ENCODE results near the gene KCP.
"Not testable (repeated sequence)": the region's sequence is repeated elsewhere in the genome, so short reads cannot be mapped to it uniquely, and the experiment has no call there.

KCP gene

GRCh38 chr7:128922496-128923410, 12.2 kb upstream of the KCP start:
- DNase-seq (ENCODE audit: low read depth in 2 of 3, low spot score in 1 of 3) = no peak

DNA sequence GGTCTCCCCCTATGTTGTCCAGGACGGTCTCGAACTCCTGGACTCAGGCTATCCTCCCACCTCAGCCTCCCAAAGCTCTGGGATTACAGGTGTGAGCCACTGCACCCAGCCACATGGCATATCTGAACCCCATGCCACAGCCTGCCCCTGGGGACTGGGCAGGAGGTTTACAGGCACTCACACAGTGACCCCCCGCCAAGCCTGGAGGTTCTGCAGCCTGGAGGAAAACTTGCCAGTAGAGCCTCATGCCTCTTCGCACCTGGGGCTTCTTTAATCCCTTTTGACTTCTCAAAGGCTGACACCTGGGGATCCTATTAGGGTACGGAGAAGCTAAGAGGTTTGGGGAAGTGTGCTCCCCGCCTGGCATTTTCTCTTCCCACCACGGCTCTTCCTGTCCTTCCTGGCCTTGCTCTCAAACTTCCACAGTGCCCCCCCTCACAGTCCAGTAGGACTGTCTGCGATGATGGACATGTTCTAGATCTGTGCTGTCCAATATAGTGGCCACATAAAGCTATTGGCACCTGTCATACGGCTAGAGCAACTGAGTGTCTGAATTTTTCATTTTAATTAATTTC, 11.4 kb upstream of the KCP start:
- DNase-seq (ENCODE audit: low read depth in 2 of 3, low spot score in 1 of 3) = no peak

DNA sequence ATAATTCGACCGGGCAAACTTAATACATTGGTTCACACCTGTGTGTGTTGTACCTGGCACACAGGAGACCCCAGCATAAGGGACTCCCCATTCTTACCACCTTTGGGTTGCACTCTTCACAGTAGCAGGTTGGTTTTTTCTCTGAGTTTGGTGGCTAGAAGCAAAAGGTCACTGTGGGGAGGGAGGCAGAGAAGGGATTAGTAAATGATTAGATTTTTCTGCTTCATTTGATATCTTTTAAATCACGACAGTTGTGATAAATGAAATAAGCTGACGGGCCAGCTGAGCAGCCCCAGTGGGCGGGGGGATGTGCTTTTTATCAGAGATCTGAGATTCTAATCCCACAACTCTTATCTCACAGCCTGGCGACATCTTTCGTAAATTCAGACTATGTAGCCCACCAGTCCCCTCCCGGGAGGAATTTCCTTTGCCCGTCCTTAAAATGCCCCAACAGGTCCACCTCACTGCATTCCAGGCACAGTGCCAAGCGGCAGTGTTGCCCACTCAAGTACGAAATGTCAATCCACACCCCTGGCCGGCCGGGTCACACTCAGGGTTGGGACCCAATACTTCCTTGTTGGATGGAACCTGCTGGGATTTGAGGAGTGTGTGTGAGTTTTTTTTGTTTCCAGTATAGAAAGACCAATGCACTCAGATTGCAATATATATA, 10.5 kb upstream of the KCP start:
- no peak for DNase-seq (ENCODE audit: low read depth in 2 of 3, low spot score in 1 of 3)

GRCh38 chr7:128919881-128920799, 9.6 kb upstream of the KCP start:
- DNase-seq (ENCODE audit: low read depth in 2 of 3, low spot score in 1 of 3) = no peak

DNA sequence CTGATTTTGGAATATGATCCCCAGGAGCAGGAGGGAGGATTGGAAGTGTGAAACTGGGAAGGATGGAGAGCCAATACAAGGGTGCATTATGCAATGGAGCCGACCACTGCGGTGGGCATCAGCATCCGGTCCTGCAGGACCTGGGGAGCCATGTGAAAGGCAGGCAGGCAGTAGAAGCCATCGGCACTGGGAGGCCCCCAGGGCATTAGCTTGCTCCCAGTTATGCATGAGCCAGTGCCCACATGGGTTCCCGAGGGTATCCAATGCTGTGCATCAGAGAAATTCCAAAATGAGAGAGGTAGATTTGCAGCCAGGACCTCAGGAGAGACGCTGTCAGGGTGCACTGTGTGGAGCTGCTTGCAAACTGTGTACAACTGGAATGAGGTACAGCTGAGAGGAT, 8.7 kb upstream of the KCP start:
- DNase-seq (ENCODE audit: low read depth in 2 of 3, low spot score in 1 of 3) = no peak

DNA sequence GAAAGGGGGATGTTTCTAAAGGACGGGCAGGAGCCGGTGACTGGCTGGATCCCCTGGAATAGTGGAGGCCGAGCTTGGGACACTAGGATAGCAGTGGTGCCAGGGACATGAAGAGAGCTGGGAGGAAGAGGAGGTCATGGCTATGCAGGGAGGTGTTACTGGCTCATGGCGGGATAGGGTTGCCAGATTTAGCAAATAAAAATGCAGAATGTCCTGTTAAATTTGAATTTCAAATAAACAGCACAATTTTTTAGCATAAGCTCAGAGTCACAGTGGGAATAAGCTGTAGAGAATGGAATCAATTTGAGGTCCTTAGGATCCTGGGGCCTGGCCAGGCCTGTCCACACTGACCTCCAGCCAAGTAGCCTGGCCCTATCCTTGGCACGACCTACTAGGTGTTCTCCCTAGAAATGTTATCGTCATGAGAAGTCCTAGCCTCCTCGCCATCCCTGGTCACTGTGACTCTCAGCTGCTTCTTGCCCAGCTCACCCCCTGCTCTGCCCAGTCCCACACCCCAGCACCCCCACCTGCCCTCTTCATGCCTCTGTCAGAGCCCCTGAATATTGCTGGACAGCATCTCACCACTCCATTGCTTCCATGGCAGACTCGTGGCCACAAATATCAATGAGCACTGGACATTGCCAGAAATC, 7.6 kb upstream of the KCP start:
- DNase-seq (ENCODE audit: low read depth in 2 of 3, low spot score in 1 of 3) = no peak

- no peak for DNase-seq (ENCODE audit: low read depth in 2 of 3, low spot score in 1 of 3)
Measured at GRCh38 chr7:128917122-128917521, 6.6 kb upstream of the KCP start.

GRCh38 chr7:128916643-128916915, 6.1 kb upstream of the KCP start:
- DNase-seq (ENCODE audit: low read depth in 2 of 3, low spot score in 1 of 3) = no peak

DNA sequence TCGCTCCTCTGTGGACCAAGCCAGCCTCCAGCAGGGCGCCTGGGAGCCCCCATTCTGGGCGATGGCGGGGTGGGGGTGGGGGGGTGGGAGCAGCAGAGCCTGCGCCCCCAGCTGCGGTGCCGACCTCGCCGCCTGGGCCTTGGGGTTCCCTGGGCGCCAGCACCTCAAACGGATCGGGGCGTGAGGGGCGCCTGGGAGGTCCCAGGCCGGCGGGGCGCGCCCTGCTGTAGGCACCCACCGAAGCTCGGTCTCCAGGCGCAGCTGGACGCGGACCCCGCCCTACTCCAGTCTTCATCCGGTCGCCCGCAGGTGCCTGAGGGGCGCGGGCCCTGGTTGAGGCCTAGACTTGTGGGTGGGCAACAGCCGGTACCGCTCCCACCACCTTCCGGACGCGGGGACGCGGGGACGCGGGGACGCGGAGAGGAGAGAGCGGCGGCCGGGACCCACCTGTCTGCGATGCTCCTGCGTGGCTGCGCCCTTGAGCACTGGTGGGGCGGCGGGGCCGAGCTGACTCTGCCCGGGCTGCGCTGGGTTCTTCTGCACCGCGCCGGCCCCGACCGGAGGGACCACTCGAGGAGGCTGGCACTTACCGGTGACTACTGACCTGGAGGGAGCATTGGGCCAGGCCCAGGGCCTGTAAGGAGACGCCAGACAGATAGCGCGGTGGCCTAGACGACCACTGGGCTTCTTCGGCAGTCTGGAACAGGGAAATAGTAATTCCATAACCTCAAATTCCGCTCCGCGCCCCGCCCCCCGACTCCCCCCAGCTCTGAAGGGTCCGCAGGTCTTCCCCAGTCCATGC, 5.5 kb upstream of the KCP start:
- DNase-seq (ENCODE audit: low read depth in 2 of 3, low spot score in 1 of 3) = no peak

DNA sequence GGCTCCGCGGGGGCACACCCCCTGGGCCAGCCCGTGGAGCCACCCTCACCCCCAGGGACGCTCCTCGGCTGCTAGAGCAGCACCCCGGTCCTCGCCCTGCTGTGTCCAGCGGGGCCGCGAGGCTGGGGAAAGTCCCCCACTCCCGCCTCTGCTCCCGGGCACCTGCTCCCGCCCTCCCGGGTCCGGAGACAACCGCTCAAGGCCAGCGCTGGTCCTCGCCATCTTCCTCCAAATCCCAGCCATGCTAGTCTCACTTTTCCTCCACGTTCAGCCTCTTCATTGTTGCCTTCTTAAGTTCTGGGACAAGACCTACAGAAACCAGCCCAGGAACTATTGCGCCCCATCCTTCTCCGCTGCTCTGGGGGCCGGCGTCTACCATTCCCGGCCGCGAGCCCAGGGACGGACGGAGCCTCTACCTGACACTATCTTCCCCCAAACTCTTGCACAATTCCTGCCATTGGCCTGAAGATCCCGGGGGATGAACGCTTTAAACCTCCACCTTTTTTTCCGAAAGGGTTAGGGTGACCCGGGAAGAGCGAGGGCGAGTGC, 4.8 kb upstream of the KCP start:
- no peak for DNase-seq (ENCODE audit: low read depth in 2 of 3, low spot score in 1 of 3)

DNA sequence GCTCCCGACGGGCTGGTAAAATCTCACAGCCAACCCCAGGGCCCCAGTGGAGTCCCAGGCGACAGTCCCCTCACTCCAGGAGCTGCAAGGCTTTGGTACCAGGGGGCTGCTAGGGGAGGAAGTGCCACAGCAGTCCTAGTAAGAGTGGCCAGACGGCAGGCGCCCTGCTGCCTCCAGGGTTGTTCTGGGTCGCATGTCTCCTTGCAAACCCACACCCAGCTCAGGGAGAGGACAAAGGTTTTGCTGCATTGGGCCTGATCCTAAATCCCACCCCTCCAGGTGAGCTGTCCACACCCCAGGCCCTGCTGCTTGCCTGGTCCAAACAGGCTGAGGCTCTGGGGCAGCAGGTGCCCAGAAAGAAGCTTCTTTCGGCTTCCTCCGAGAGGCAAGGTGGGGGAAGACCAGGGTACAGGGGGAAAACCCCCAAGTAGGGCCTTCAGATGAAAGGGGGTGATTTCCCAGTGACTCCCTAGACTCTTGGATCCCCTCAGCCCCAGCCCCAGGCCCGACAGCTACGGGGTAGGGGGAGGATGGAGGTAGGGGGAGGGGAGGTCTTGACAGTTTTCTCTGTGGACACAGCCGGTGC, 4.2 kb upstream of the KCP start:
- no peak for DNase-seq (ENCODE audit: low read depth in 2 of 3, low spot score in 1 of 3)

DNA sequence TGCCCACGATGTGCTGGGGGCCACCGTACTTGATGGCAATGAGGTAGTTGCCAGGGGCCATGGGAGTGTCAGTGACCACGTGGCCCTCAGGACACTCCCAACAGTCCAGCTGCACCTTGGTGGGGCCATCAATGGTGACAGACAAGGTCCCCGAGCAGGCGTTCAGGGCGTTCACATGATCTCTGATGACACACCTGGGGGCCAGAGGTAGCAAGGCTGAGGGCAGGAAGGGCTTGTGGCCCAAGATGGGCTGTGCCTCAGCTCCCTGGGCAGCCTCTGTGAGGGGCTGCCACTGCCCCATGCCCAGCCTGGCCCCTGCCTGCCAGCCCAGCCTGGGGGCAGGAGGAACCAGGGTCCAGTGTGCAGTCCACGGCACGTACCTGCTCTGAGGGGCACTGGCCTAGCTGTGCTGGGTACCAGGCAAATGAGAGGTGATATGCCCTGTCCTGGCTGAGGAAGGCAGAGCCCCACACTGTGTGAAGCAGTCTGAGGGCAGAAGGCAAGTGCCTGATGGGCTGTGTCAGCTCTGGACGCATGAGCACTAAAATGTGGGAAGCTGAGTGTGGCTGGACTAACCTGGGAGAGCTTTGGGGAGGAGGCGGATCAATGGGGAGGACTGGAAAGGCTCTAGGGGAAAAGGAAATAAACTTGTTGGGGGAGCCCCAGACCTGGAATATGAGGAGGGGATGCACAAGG, 3.5 kb upstream of the KCP start:
- DNase-seq (ENCODE audit: low read depth in 2 of 3, low spot score in 1 of 3) = no peak

DNA sequence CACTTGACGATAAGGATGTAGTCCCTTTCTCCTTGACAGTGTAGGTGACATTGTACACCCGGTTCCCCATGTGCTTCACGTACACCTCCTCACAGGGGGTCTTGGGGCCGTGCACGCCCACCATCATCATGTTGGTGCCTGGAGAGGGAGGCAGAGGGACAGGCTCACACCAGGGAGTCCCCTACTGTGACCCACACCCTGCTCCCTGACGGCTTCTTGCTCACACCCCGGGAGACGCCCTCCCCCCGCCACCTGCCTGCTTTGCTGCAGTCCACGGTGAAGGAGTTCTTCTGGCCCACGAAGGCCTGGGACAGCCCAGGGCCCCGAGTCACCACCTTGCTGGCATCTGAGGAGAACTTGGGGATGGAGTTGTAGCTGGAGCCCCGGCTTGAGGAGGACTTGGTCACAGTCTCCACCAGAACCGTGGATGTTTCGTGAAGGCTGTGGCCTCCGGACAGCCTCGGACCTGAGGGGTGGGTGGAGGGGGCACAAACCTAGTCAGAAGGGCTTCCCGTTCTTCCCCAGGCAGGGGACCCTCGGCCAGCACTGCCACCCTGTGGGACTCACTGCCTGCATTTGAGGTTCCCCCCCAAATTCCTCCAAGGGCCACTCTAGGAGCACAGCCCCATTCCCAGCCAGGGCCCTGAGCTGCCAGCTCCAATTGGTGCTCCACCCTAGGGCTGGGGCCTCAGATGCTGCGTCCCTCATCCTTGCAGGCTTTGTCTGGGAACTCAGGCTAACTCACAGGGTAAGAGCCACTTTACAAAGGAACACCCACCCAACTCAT, 2.4 kb upstream of the KCP start:
- DNase-seq (ENCODE audit: low read depth in 2 of 3, low spot score in 1 of 3) = not testable (repeated sequence)

DNA sequence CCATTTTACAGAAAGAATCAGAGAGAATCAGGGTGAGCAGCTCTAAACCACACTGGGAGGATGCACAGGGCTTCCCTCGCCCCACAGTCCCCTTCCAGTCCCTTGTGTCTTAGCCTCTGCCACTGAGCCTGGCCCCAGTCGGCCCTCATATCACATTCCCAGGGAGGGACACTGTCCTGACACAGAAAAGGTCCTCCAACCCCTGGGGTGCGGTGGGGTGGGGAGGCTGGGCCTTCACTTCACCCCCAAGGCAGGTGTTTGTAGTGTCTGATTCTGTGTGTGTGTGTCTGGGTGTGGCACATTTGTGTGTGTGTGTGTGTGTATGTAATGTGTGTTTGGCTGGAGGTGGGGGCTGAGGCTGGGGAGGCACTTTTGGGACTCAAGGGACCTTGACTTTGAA, 1.8 kb upstream of the KCP start:
- no peak for DNase-seq (ENCODE audit: low read depth in 2 of 3, low spot score in 1 of 3)

- no peak for DNase-seq (ENCODE audit: low read depth in 2 of 3, low spot score in 1 of 3)
Measured at GRCh38 chr7:128911423-128912031, 1.0 kb upstream of the KCP start.

DNA sequence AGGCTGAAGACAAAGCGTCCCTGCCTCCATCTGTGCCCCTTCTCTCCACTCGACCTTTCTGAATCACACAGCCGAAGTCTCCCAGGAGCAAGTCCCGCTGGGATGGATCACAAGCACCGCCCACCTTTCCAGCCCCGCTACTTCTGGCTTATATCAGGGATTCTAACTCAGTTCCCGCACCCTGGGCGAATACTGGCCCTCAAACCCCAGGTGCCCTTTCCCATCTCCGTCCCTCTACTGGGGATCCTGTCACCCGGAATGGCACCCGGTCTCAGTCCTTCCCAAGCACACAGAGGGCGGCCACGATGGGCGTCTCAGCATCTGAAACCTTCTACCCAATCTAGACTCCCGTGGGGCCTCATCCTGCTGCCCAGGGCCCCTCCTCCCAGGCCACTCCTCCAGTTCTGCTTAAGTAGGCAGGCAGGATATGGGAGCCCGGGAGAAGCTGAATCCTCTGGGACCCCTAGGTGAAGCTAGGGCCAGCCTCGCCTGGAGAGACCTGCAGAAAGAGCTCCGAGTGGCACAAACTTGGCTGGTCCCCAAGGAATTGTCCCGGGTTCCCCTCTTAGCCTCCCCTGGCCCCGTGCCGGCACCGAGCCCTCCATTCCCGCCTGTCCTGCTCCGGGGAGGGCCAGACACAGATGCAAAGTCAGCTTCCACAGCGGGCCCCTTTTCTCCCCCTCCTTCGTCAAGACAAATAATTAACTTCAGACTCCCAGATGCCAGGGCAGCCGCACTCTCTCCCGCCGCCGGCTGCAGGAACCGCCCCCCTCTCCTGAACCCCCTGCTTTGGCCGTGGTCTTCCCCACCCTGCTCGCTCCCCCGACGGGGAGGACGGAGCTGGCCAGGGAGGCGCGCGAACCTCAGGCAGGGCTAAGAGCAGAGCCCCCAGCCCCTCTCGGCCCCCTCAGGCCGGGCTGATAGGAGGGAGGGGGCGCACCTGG, 612 bp downstream of the KCP start:
- no peak for DNase-seq (ENCODE audit: low read depth in 2 of 3, low spot score in 1 of 3)
